Body of pancreas (tissue), 4 donors: ENCODE results near the gene NME5. TPM values are rescaled to one million over a fixed set of nuclear protein-coding genes. Genes with fewer than 3 reads are reported as not detected.

ENCODE experiments used
- ATAC-seq: fragments of 150-250 bp; one replicate; pipeline ENCODE4 v1.9.1; 2016
- DNase-seq, 4 donors: peaks; one replicate each; pipeline ENCODE4 v3.0.0-alpha.2; 2019
- H3K27ac ChIP-seq, 4 donors: fragments of 200-600 bp; sonication (generic); 1 replicate in 3 of 4; 2 replicates in 1 of 4; pipeline versions ENCODE4 v1.5.1 to v1.6.1; 2016 to 2019; ENCODE audit warnings: mild to moderate bottlenecking in 1 of 4, mixed read lengths in 1 of 4, moderate library complexity in 1 of 4
- H3K27me3 ChIP-seq, 2 donors: fragments of 200-600 bp; sonication (generic); one replicate each; pipeline ENCODE4 v1.6.0; 2016; ENCODE audit warnings: mild to moderate bottlenecking in 1 of 2
- H3K36me3 ChIP-seq, 2 donors: fragments of 200-600 bp; sonication (generic); replicated peaks in 1 of 2; 2 replicates each; pipeline ENCODE4 v1.5.1; 2016; ENCODE audit warnings: low read depth in 2 of 2; ENCODE audit not compliant: insufficient read depth in 1 of 2
- H3K4me1 ChIP-seq: fragments of 200-600 bp; sonication (generic); one replicate; pipeline ENCODE4 v1.6.0; 2016
- H3K4me3 ChIP-seq, 2 donors: fragments of 200-600 bp; sonication (generic); 1 replicate in 1 of 2; 2 replicates in 1 of 2; pipeline ENCODE4 v1.5.1; 2016 to 2019
- H3K9me3 ChIP-seq, 3 donors: fragments of 200-600 bp; sonication (generic); 1 replicate in 2 of 3; 2 replicates in 1 of 3; pipeline ENCODE4 v1.5.1; 2016
- POLR2A ChIP-seq, 3 donors: fragments of 450-650 bp; IDR thresholded peaks; one replicate each; pipeline ENCODE4 v1.6.1; 2016; ENCODE audit warnings: antibody characterized with exemption in 3 of 3, mild to moderate bottlenecking in 2 of 3
- WGBS, 2 donors: methylation state at CpG; one replicate each; pipeline ENCODE4 v1.1.5; 2017; 5-methylcytosine and 5-hydroxymethylcytosine counted together
- intact Hi-C: fragments of 100-400 bp; cut with DNase I; formaldehyde crosslinking; loops from one replicate; pipeline ENCODE4 v1.15.1; 2023
- total RNA-seq, 2 donors: library from RNA; depleted of rRNA; stranded (reverse); fragments of >200 nt; gene quantifications; one replicate each; pipeline ENCODE4 v1.1.0, GENCODE V29; 2016
- TF ChIP-seq, protein P1 (sequence below), 7 experiments: fragments of 450-650 bp in 4 of 7; fragments of 200-600 bp in 3 of 7; sonication (generic) in 3 of 7; IDR thresholded peaks; one replicate each; pipeline ENCODE4 v1.5.1; 2016 to 2019; ENCODE audit warnings: antibody characterized with exemption in 7 of 7

Gene NME5
- 1 to 10 TPM in 1 of 2 donors, not detected in 1; 7.5 TPM for total RNA-seq

- DNase-seq (peak; percentile 77 to 88 (median 81)), ATAC-seq (peak; percentile 95)
- Histone ChIP-seq H3K9me3 (no peaks in the 10 kb centered on the region), H3K27me3 (no peaks in the 10 kb centered on the region), H3K4me1 (no peaks in the 10 kb centered on the region), H3K36me3 (no peaks in the 10 kb centered on the region), H3K27ac (peak within 1 kb of the TSS in 2 of 4 donors; percentile 34 to 46), H3K4me3 (peak within 1 kb of the TSS; percentile 48 to 50)
- WGBS, 2 donors = 3 to 4% methylated on average over 18 to 31 of the region's 31 CpGs
- TF ChIP-seq, protein P1, sequence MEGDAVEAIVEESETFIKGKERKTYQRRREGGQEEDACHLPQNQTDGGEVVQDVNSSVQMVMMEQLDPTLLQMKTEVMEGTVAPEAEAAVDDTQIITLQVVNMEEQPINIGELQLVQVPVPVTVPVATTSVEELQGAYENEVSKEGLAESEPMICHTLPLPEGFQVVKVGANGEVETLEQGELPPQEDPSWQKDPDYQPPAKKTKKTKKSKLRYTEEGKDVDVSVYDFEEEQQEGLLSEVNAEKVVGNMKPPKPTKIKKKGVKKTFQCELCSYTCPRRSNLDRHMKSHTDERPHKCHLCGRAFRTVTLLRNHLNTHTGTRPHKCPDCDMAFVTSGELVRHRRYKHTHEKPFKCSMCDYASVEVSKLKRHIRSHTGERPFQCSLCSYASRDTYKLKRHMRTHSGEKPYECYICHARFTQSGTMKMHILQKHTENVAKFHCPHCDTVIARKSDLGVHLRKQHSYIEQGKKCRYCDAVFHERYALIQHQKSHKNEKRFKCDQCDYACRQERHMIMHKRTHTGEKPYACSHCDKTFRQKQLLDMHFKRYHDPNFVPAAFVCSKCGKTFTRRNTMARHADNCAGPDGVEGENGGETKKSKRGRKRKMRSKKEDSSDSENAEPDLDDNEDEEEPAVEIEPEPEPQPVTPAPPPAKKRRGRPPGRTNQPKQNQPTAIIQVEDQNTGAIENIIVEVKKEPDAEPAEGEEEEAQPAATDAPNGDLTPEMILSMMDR (IDR thresholded peaks at IDR 0.05) = no peak
- TF ChIP-seq POLR2A (IDR thresholded peaks at IDR 0.05) = peak in 2 of 3 donors; percentile 16 to 23
- intact Hi-C loops = no loop called here
Measured at GRCh38 chr5:138138949-138139780, at the start of gene NME5. NME5 (minus strand) TSS chr5:138139428; CDS start chr5:138138780, 648 bp downstream.

DNA sequence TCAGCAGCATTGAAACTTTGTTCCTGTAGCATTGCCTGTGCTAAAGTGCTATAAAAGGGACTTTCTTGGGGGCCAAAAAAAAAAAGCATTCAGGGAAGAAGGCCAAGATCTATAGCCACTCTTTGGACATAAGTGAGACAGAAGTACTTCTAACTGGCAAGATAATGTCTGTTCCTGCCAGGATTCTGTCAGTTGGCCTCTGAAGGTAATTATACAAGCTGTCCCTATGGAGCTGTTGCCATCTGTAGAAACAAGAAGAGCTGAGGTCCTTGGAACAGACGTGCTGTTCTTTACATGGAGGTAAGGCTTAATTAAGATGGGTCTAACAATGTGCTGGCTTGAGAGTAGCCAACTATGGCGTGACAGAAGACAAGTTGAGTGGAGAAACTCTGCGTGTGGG lies 49.4 kb upstream of the NME5 start:
- 92 to 94% methylated on average over 3 of the region's 3 CpGs for WGBS, 2 donors
- H3K27ac ChIP-seq = no peak overlapping the region
- ATAC-seq = no peak
- peaks cover 5 to 28% of the 10 kb centered on the region in 2 donors for H3K36me3 ChIP-seq
- H3K9me3 ChIP-seq = no peaks in the 10 kb centered on the region
- no peaks in the 10 kb centered on the region for H3K4me1 ChIP-seq
- H3K4me3 ChIP-seq = no peak overlapping the region
- intact Hi-C loops = no loop called here
- no peak for TF ChIP-seq POLR2A (IDR thresholded peaks at IDR 0.05)
- TF ChIP-seq, protein P1 (IDR thresholded peaks at IDR 0.05) = no peak
- no peak for DNase-seq
- no peaks in the 10 kb centered on the region for H3K27me3 ChIP-seq

DNA sequence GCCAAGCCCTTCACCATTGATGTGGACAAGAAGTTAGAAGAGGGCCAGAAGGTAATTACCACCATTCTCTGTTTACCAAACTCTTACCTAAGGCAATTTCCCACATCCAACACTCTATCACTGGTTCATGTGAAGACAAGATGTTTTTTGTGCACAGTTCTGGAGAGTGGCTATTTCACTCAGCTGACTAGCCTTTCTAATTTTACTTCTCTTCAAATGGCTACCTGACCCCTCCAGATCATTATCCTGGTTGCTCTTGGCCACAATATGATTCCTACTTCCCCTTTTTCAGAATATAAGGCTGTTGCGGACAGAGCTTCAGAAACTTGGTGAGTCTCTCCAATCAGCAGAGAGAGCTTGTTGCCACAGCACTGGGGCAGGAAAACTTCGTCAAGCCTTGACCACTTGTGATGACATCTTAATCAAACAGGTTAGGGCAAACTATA lies 46.8 kb upstream of the NME5 start:
- no peaks in the 10 kb centered on the region for H3K9me3 ChIP-seq
- H3K4me1 ChIP-seq = no peaks in the 10 kb centered on the region
- TF ChIP-seq, protein P1 (IDR thresholded peaks at IDR 0.05) = no peak
- TF ChIP-seq POLR2A (IDR thresholded peaks at IDR 0.05) = no peak
- H3K27me3 ChIP-seq = no peaks in the 10 kb centered on the region
- H3K36me3 ChIP-seq = peaks cover under 1 to 15% of the 10 kb centered on the region in 2 donors
- WGBS, 2 donors = 75 to 85% methylated on average over 2 of the region's 2 CpGs
- no peak overlapping the region for H3K27ac ChIP-seq
- ATAC-seq = no peak
- no peak overlapping the region for H3K4me3 ChIP-seq
- intact Hi-C loops = no loop called here
- DNase-seq = no peak

DNA sequence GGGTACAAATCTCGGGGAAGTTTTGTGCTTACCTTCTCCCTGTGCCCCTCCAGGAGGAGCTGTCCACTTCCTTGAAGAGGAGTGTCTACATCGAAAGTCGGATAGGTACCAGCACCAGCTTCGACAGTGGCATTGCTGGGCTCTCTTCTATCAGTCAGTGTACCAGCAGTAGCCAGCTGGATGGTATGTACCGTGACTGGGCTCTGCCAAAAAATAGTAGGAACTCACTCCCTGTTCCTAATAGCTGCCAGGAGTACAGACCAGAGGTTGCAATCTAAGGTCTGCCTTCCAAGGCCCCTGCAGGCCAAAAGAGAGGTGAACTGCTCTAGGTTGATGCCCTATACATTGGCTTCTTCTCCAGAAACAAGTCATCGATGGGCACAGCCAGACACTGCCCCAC lies 43.6 kb upstream of the NME5 start:
- ATAC-seq = no peak
- DNase-seq = no peak
- peaks cover 8% of the 10 kb centered on the region for H3K4me1 ChIP-seq
- H3K9me3 ChIP-seq = no peaks in the 10 kb centered on the region
- H3K27me3 ChIP-seq = no peaks in the 10 kb centered on the region
- WGBS, 2 donors = 79 to 84% methylated on average over 5 to 6 of the region's 6 CpGs
- peaks cover 0 to under 1% of the 10 kb centered on the region in 2 donors for H3K36me3 ChIP-seq
- intact Hi-C loops = no loop called here
- no peak for TF ChIP-seq POLR2A (IDR thresholded peaks at IDR 0.05)
- TF ChIP-seq, protein P1 (IDR thresholded peaks at IDR 0.05) = no peak
- H3K27ac ChIP-seq = no peak overlapping the region
- no peak overlapping the region for H3K4me3 ChIP-seq
